Gastroesophageal sphincter (tissue), 3 donors: Measurements from ENCODE around the gene SKOR1.

Source experiments
- EP300 ChIP-seq: sonication (generic); formaldehyde crosslinking; IDR thresholded peaks from one replicate; pipeline ENCODE4 v1.6.1; 2017; ENCODE audit warnings: antibody characterized with exemption, mild to moderate bottlenecking
- POLR2A ChIP-seq, 2 donors: fragments of 450-650 bp; IDR thresholded peaks; one replicate each; pipeline ENCODE4 v1.6.1; 2017; ENCODE audit warnings: antibody characterized with exemption in 2 of 2, mild to moderate bottlenecking in 2 of 2, moderate library complexity in 1 of 2
- POLR2AphosphoS5 ChIP-seq: sonication (generic); formaldehyde crosslinking; IDR thresholded peaks from one replicate; pipeline ENCODE4 v1.6.1; 2017; ENCODE audit warnings: antibody characterized with exemption
- TF ChIP-seq, protein P1 (sequence below), 4 experiments: fragments of 200-600 bp in 2 of 4; fragments of 450-650 bp in 2 of 4; sonication (generic) in 1 of 4; IDR thresholded peaks; one replicate each; pipeline ENCODE4 v1.5.1; 2017 to 2019; ENCODE audit warnings: antibody characterized with exemption in 4 of 4, mild to moderate bottlenecking in 2 of 4, moderate library complexity in 2 of 4

DNA sequence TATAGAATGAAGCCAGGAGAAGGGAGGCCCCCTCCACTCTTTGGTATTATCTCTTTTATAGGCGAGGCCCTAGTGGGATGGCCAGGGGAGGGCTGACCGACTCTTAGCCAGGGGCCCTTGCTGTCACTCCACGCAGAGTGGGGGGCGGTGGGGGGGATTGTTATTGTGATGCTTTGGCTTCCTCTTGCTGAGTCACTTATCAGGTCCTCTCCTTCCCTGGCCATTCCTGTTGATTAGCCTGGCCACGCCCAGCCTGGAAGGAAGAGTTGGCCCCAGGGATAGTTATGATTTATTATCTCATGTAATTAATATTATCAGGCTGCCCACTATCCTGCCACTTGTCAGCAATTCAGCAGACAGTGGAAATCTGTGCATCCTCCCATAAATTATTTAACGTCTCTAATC lies 25.5 kb upstream of the SKOR1 start:
- TF ChIP-seq, protein P1, sequence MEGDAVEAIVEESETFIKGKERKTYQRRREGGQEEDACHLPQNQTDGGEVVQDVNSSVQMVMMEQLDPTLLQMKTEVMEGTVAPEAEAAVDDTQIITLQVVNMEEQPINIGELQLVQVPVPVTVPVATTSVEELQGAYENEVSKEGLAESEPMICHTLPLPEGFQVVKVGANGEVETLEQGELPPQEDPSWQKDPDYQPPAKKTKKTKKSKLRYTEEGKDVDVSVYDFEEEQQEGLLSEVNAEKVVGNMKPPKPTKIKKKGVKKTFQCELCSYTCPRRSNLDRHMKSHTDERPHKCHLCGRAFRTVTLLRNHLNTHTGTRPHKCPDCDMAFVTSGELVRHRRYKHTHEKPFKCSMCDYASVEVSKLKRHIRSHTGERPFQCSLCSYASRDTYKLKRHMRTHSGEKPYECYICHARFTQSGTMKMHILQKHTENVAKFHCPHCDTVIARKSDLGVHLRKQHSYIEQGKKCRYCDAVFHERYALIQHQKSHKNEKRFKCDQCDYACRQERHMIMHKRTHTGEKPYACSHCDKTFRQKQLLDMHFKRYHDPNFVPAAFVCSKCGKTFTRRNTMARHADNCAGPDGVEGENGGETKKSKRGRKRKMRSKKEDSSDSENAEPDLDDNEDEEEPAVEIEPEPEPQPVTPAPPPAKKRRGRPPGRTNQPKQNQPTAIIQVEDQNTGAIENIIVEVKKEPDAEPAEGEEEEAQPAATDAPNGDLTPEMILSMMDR (IDR thresholded peaks at IDR 0.05) = no peak
- TF ChIP-seq POLR2A (IDR thresholded peaks at IDR 0.05) (no peak), EP300 (no peak), POLR2AphosphoS5 (no peak)
